ENCODE measurements around the gene YTHDC1. TPM values are rescaled to one million over a fixed set of nuclear protein-coding genes. Genes with fewer than 3 reads are reported as not detected.

Gene YTHDC1
- total RNA-seq, 2 donors from 2014 or later: 59.6 to 60.5 TPM

Other genes with a start within 250 kb of the YTHDC1 start
- gene TMPRSS11F, start 220.2 kb downstream of the YTHDC1 start, total RNA-seq: not detected
- not detected for gene TMPRSS11B, start 104.4 kb downstream of the YTHDC1 start, total RNA-seq
- gene TMPRSS11E, start 97.4 kb upstream of the YTHDC1 start, total RNA-seq: not detected
- gene UGT2B17, start 226.2 kb upstream of the YTHDC1 start, total RNA-seq: 100 to 1,000 TPM; 647 to 769 TPM